ENCODE measurements around the gene UBE2G2. TPM values are rescaled to one million over a fixed set of nuclear protein-coding genes. Genes with fewer than 3 reads are reported as not detected.

The UBE2G2 gene
- polyA plus RNA-seq, 1 donor from 2014 or later = 127 TPM

DNA sequence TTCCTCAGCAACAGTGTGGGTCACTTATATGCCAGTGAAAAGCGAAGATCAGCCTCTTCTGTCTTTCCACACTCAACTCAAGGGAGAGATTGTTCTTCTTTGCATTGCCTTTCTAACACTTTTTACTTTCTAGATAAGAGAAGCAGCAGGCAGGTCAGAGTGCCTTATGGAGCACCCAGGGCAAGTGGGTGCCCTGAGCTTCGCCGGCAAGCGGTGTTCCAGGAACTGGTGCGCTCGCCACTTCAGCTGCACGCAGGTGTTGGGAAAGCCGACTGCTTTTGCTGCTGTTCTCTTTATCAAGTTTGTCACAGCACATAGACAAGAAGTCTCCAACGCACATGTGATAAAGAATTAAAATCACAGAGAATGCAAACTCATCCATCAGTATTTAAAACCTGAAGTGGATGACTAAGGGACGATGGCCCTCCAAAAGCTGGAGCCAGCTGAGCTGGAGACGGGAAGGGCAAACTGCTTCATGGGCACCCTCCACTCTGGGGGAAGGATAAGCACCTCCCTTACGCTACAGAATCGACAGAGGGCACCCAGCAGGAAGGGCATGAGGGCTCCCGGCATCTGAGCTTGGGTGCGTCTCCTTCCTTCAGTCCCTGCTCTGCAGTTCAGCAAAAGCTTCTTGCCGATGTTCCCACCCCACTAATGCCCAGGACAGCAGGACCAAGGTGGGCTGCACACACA, 20.7 kb downstream of the UBE2G2 start:
- Histone ChIP-seq H2AFZ (ENCODE audit: low read depth, low read length) (no peak overlapping the region), H3F3A (ENCODE audit: insufficient read depth, low read length, poor library complexity, severe bottlenecking) (no peaks in the 10 kb centered on the region), H3K4me3 (ENCODE audit: low read length) (no peak overlapping the region), H3K9me2 (ENCODE audit: insufficient read depth, low read length) (no peaks in the 10 kb centered on the region), H3K4me2 (ENCODE audit: low read length) (no peak overlapping the region), H3K9me3 (ENCODE audit: low read length) (no peaks in the 10 kb centered on the region), H3K27ac (ENCODE audit: low read length) (no peak overlapping the region), H4K20me1 (ENCODE audit: insufficient read depth) (no peaks in the 10 kb centered on the region), H3K36me3 (ENCODE audit: insufficient read depth, low read length) (no peaks in the 10 kb centered on the region), H3K27me3 (ENCODE audit: insufficient read depth, low read depth, low read length) (no peaks in the 10 kb centered on the region), H3K79me2 (replicated peaks; ENCODE audit: insufficient read depth, low read length) (no peaks in the 10 kb centered on the region), H3K9ac (ENCODE audit: low read length) (no peak overlapping the region)
- TF ChIP-seq EP300 (conservative IDR thresholded peaks at IDR 0.05; ENCODE audit: poor library complexity, severe bottlenecking) = no peak
- TF ChIP-seq TAF1 (IDR thresholded peaks at IDR 0.05; ENCODE audit: low read depth) = no peak
- TF ChIP-seq POLR2AphosphoS5 (IDR thresholded peaks at IDR 0.05) = no peak
- TF ChIP-seq SMC3 (conservative IDR thresholded peaks at IDR 0.05; ENCODE audit: poor library complexity) = no peak
- no peak for TF ChIP-seq MXI1 (conservative IDR thresholded peaks at IDR 0.05; ENCODE audit: poor library complexity, severe bottlenecking)
- no peak for TF ChIP-seq RAD21 (conservative IDR thresholded peaks at IDR 0.05)
- TF ChIP-seq, protein P1, sequence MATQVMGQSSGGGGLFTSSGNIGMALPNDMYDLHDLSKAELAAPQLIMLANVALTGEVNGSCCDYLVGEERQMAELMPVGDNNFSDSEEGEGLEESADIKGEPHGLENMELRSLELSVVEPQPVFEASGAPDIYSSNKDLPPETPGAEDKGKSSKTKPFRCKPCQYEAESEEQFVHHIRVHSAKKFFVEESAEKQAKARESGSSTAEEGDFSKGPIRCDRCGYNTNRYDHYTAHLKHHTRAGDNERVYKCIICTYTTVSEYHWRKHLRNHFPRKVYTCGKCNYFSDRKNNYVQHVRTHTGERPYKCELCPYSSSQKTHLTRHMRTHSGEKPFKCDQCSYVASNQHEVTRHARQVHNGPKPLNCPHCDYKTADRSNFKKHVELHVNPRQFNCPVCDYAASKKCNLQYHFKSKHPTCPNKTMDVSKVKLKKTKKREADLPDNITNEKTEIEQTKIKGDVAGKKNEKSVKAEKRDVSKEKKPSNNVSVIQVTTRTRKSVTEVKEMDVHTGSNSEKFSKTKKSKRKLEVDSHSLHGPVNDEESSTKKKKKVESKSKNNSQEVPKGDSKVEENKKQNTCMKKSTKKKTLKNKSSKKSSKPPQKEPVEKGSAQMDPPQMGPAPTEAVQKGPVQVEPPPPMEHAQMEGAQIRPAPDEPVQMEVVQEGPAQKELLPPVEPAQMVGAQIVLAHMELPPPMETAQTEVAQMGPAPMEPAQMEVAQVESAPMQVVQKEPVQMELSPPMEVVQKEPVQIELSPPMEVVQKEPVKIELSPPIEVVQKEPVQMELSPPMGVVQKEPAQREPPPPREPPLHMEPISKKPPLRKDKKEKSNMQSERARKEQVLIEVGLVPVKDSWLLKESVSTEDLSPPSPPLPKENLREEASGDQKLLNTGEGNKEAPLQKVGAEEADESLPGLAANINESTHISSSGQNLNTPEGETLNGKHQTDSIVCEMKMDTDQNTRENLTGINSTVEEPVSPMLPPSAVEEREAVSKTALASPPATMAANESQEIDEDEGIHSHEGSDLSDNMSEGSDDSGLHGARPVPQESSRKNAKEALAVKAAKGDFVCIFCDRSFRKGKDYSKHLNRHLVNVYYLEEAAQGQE (IDR thresholded peaks at IDR 0.05; ENCODE audit: borderline replicate concordance) = no peak
- TF ChIP-seq EZH2 (IDR thresholded peaks at IDR 0.05; ENCODE audit: borderline replicate concordance, insufficient read depth, low read length, poor library complexity, severe bottlenecking) = no peak

DNA sequence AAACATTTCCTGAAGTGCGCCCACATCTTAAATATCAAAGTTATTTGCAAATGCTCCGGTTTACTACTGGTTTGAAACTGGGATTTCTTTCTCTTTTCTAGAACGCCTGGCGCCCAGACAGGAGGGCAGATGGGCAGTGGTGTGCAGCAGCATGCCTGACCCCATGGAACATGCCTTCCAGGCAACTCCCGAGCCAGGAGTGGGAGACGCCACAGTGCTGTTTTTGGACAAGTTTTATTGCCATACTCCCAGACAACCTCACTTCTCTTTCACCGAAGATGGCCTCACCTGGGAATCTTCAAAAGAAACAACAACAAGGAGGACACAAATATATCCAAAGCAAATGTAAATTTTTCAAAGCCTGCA, 21.5 kb downstream of the UBE2G2 start:
- no peak overlapping the region for H3K27ac ChIP-seq (ENCODE audit: low read length)
- H3K79me2 ChIP-seq (replicated peaks; ENCODE audit: insufficient read depth, low read length) = no peaks in the 10 kb centered on the region
- no peaks in the 10 kb centered on the region for H3K9me3 ChIP-seq (ENCODE audit: low read length)
- H3F3A ChIP-seq (ENCODE audit: insufficient read depth, low read length, poor library complexity, severe bottlenecking) = no peaks in the 10 kb centered on the region
- H3K36me3 ChIP-seq (ENCODE audit: insufficient read depth, low read length) = no peaks in the 10 kb centered on the region
- H3K4me3 ChIP-seq (ENCODE audit: low read length) = no peak overlapping the region
- no peaks in the 10 kb centered on the region for H3K27me3 ChIP-seq (ENCODE audit: insufficient read depth, low read depth, low read length)
- TF ChIP-seq RAD21 (conservative IDR thresholded peaks at IDR 0.05) = no peak
- no peak for TF ChIP-seq EZH2 (IDR thresholded peaks at IDR 0.05; ENCODE audit: borderline replicate concordance, insufficient read depth, low read length, poor library complexity, severe bottlenecking)
- no peak for TF ChIP-seq EP300 (conservative IDR thresholded peaks at IDR 0.05; ENCODE audit: poor library complexity, severe bottlenecking)
- TF ChIP-seq, protein P1 (IDR thresholded peaks at IDR 0.05; ENCODE audit: borderline replicate concordance) = no peak
- no peak for TF ChIP-seq POLR2AphosphoS5 (IDR thresholded peaks at IDR 0.05)
- no peaks in the 10 kb centered on the region for H4K20me1 ChIP-seq (ENCODE audit: insufficient read depth)
- H3K9me2 ChIP-seq (ENCODE audit: insufficient read depth, low read length) = no peaks in the 10 kb centered on the region
- H2AFZ ChIP-seq (ENCODE audit: low read depth, low read length) = no peak overlapping the region
- no peak overlapping the region for H3K4me2 ChIP-seq (ENCODE audit: low read length)
- no peak overlapping the region for H3K9ac ChIP-seq (ENCODE audit: low read length)

Measured in neural cell (in vitro differentiated cells).